HepG2 (cell line): ENCODE data around the gene ARHGEF39. TPM values are rescaled to one million over a fixed set of nuclear protein-coding genes. Genes with fewer than 3 reads are reported as not detected.

Experiments
- IKZF5 ChIP-seq: IDR thresholded peaks from 2 replicates; pipeline ENCODE4 v1.6.1; 2018; ENCODE audit warnings: missing genetic modification reagents, mild to moderate bottlenecking, missing compliant biosample characterization
- MTF2 ChIP-seq: sonication (generic); formaldehyde crosslinking; IDR thresholded peaks from 2 replicates; pipeline ENCODE4 v1.5.0; 2020; ENCODE audit warnings: missing genetic modification reagents, borderline replicate concordance
- SKI ChIP-seq: fragments of 450-650 bp; IDR thresholded peaks from one replicate; pipeline ENCODE4 v1.6.1; 2018; ENCODE audit warnings: mild to moderate bottlenecking; ENCODE audit not compliant: partially characterized antibody
- SNRNP70 ChIP-seq: fragments of 200-400 bp; formaldehyde crosslinking; IDR thresholded peaks from 2 replicates; pipeline ENCODE4 v1.6.1; 2017; ENCODE audit warnings: mild to moderate bottlenecking, low read depth, low read length, moderate library complexity
- TBP ChIP-seq: sonication (generic); formaldehyde crosslinking; IDR thresholded peaks from 2 replicates; pipeline ENCODE4 v1.5.0; 2020; ENCODE audit warnings: missing genetic modification reagents
- YEATS4 ChIP-seq: sonication (generic); formaldehyde crosslinking; IDR thresholded peaks from 2 replicates; pipeline ENCODE4 v1.4.0; 2020; ENCODE audit warnings: missing genetic modification reagents, borderline replicate concordance
- ZBTB40 ChIP-seq, 2 experiments: fragments of 450-650 bp in 1 of 2; sonication (generic) in 1 of 2; formaldehyde crosslinking in 1 of 2; IDR thresholded peaks; 2 replicates each; pipeline versions ENCODE4 v1.6.1 to v1.8.0; 2016 to 2022; ENCODE audit warnings: antibody characterized with exemption in 1 of 2, mild to moderate bottlenecking in 1 of 2, missing genetic modification reagents in 1 of 2
- ZBTB44 ChIP-seq: sonication (generic); formaldehyde crosslinking; IDR thresholded peaks from 2 replicates; pipeline ENCODE4 v1.4.0; 2020; ENCODE audit warnings: missing genetic modification reagents
- ZNF225 ChIP-seq: sonication (generic); formaldehyde crosslinking; IDR thresholded peaks from 2 replicates; pipeline ENCODE4 v1.4.0; 2020; ENCODE audit warnings: mild to moderate bottlenecking, missing genetic modification reagents
- ZNF264 ChIP-seq: sonication (generic); formaldehyde crosslinking; IDR thresholded peaks from 2 replicates; pipeline ENCODE4 v1.4.0; 2020; ENCODE audit warnings: missing genetic modification reagents
- ZNF280B ChIP-seq: sonication (generic); formaldehyde crosslinking; IDR thresholded peaks from 2 replicates; pipeline ENCODE4 v1.5.0; 2020; ENCODE audit warnings: missing genetic modification reagents, mild to moderate bottlenecking, borderline replicate concordance
- ZNF317 ChIP-seq: sonication (generic); formaldehyde crosslinking; IDR thresholded peaks from 2 replicates; pipeline ENCODE4 v1.5.0; 2020; ENCODE audit warnings: mild to moderate bottlenecking, missing genetic modification reagents
- ZNF577 ChIP-seq: sonication (generic); formaldehyde crosslinking; IDR thresholded peaks from 2 replicates; pipeline ENCODE4 v1.4.0; 2020; ENCODE audit warnings: mild to moderate bottlenecking, low read depth, missing genetic modification reagents, borderline replicate concordance
- polyA plus RNA-seq, 8 experiments: library from polyadenylated mRNA; depleted of rRNA in 3 of 8; stranded (reverse) in 7 of 8; unstranded in 1 of 8; fragments of >200 nt; fragmentation: Illumina TruSeq in 4 of 8; extraction: Trizol in 4 of 8; gene quantifications; 2 replicates each; pipeline versions ENCODE4 v1.2.1 to v1.2.3, GENCODE V29; 2011 to 2016; ENCODE audit warnings: low read depth in 4 of 8, missing spikeins in 1 of 8, mixed read lengths in 1 of 8; ENCODE audit not compliant: insufficient read depth in 1 of 8
- total RNA-seq, 5 experiments: library from RNA; depleted of rRNA; stranded (reverse); fragments of >200 nt; fragmentation: Illumina TruSeq; extraction: Trizol; gene quantifications; 2 replicates each; pipeline ENCODE4 v1.2.3, GENCODE V29; 2016; ENCODE audit warnings: low read depth in 1 of 5

Gene ARHGEF39
- total and polyA plus RNA-seq, 2 of the 13 experiments (the other 11 are each of a cell fraction or from before 2014, with no cell fraction given): 11.2 to 12.3 TPM

GRCh38 chr9:35664531-35665470 is at the start of gene ARHGEF39 (continued):
- TF ChIP-seq ZBTB40 (IDR thresholded peaks at IDR 0.05) (no peak), ZBTB40 (CRISPR knock-in tag; IDR thresholded peaks at IDR 0.05) (0 out of 2 replicates have a peak, but pooled peaks have one; percentile 61), ZNF317 (CRISPR knock-in tag) (no peak), SKI (no peak), ZNF225 (no peak), SNRNP70 (no peak), YEATS4 (CRISPR knock-in tag) (peak; percentile 97), ZBTB44 (peak; percentile 43; the same call in 1 of the 2 replicates), ZNF280B (CRISPR knock-in tag) (no peak; the same call in 1 of the 2 replicates), ZNF577 (CRISPR knock-in tag) (no peak), MTF2 (CRISPR knock-in tag) (peak; percentile 67; the same call in 1 of the 2 replicates), TBP (CRISPR knock-in tag) (no peak; the same call in 1 of the 2 replicates), IKZF5 (CRISPR knock-in tag) (peak; percentile 50; the same call in 1 of the 2 replicates), ZNF264 (peak; percentile 56; the same call in 1 of the 2 replicates)
